ENCODE data around the gene ABCG1. TPM values are rescaled to one million over a fixed set of nuclear protein-coding genes. Genes with fewer than 3 reads are reported as not detected.

The ABCG1 gene
- total RNA-seq, 2 experiments from 2014 or later, result 22.2 to 24.6 TPM

DNA sequence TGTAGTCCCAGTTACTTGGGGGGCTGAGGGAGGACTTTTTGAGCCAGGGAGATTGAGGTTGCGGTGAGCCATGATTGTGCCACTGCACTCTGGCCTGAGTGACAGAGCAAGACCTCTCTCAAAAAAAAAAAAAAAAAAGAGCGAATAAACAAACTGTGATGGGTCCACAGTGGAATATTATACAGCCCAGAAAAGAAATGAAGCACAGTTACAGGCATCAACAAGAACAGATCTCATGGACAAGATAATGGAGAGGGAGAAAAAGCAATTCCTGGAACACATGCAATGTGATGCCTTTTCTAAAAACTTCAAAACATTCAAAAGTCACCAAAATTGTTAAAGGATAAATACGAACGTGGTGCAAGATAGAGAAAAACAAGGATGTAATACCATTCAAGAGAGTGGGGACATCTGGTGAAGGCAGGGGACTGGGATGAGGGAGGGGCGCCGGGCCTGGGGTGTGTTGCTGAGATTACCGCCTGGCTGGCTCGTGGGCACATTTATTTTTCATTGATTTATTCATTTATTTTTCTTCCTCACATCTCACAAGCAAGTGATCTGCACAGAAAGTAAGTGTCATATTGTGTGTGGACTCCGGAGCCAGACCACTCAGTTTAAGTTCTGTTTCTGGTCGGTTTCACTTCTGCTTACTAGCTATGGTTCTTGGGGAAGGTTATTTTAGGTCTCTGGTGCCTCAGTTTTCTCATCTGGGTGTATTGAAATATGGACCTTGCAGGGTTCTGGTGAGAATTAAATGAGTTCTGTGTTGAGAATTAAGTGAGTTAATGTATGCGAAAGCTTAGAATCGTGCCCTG is 30.1 kb downstream of the ABCG1 start:
- H3K36me3 Mint-ChIP-seq, result no peaks in the 10 kb centered on the region
- ChIA-PET CTCF (interaction anchor here (0.7 to 1.4 kb wide), 2 partner anchors 10 to 31 kb away, joined by 3 to 4 read pairs; no protein-coding TSS in a partner anchor), POLR2A (no interaction called here)
- peaks cover 4% of the 10 kb centered on the region for H3K4me1 Mint-ChIP-seq (ENCODE audit: low read depth)
- H3K27me3 Mint-ChIP-seq, result no peaks in the 10 kb centered on the region
- intact Hi-C loops (cut with micrococcal nuclease), result no loop called here
- DNase-seq, result no peak
- H3K27ac Mint-ChIP-seq, result no peak overlapping the region
- H3K4me3 Mint-ChIP-seq, result no peak overlapping the region
- no peaks in the 10 kb centered on the region for H3K9me3 Mint-ChIP-seq

DNA sequence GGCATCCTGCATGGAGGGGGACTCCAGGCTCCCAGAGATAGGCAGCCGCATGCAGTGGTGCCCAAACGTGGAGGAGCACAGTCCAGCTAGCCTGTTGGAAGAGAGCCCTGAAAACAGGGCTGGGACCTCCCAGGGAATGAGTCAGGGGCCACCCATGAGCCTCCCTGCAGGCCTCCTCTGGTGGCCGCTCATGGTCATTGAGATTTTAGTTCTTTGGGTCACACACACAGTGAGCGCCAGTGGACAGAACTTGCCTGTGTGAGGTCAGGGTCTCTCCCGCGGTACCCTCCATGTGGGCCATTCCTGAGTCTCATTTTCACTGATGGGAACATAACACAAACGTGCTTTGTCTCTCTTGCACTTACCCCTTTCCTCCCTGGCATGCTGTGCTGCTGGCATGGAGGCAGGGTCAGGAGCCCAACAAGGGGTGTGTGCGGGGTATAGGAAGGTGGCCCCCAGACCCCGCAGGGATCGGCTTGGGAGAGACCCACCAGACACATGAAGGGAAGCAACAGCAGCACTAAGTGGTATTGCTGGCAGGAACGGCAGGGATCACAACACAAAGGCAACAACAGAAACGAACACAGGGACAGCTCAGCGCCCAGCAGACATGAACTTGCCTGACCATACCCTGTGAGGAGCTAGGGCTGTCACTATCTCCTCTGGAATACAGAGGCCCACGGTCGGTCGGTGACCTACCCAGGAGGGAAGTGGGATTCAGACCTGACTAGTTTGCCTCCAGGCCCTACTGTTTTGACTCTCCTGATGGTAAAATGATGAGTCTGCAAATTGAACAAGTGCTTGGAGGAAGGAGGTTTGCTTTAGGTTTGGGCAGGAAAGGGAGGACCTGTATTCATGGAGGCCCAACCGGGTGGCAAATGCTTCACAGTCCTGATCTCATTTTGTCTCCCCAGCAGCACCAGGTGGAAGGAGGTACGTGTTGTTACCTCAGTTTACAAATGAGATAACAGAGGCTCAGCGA is 31.8 kb downstream of the ABCG1 start:
- H3K9me3 Mint-ChIP-seq, result no peaks in the 10 kb centered on the region
- H3K4me3 Mint-ChIP-seq, result no peak overlapping the region
- DNase-seq, result no peak
- ChIA-PET POLR2A (no interaction called here), CTCF (interaction anchor here (0.6 to 1.1 kb wide), 3 partner anchors 86 to 114 kb away, joined by 3 to 5 read pairs (median 3); no protein-coding TSS in a partner anchor)
- intact Hi-C loops (cut with micrococcal nuclease), result no loop called here
- no peak overlapping the region for H3K27ac Mint-ChIP-seq
- no peaks in the 10 kb centered on the region for H3K27me3 Mint-ChIP-seq
- H3K36me3 Mint-ChIP-seq, result no peaks in the 10 kb centered on the region
- peaks cover 4% of the 10 kb centered on the region for H3K4me1 Mint-ChIP-seq (ENCODE audit: low read depth)

DNA sequence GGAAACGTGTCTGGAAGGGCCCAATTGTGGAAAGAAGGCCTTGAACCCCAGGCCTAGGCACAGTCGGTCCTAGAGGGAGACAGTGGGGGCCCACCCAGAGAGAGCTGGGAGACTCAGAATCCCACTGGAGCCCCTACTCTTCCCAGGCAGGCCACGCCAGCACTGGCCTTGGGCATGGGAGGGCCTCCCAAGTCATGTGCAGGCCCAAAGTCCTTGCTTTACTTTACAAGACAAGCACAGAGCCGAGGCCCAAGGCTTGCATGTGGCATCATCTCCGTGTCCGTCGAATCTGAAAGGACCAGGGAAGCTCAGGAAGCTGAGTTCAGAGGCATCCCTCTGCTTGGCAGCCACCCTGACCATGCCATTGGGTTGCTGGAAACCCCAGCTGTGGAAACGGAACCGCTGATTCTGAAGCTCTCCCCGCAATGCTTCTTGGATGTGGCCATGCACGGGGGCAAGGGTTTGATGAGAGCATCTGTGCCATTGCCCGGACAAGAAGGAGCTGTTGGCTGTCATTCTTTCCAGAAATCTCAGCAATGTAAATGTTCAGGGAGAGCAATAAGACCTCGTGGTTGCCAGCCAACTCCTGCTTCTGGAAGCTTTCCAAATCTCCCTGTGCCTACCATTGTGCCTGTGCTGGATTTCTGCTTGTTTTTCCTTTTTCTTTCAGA is 32.8 kb downstream of the ABCG1 start:
- Mint-ChIP-seq H3K9me3 (no peaks in the 10 kb centered on the region), H3K27ac (no peak overlapping the region), H3K4me1 (ENCODE audit: low read depth) (peaks cover 4% of the 10 kb centered on the region), H3K27me3 (no peaks in the 10 kb centered on the region), H3K36me3 (no peaks in the 10 kb centered on the region), H3K4me3 (no peak overlapping the region)
- DNase-seq, result no peak
- POLR2A ChIA-PET, result no interaction called here
- CTCF ChIA-PET, result interaction anchor here (0.8 to 1.0 kb wide), 2 partner anchors 8 to 13 kb away, joined by 4 read pairs; no protein-coding TSS in a partner anchor
- intact Hi-C loops (cut with micrococcal nuclease), result no loop called here

DNA sequence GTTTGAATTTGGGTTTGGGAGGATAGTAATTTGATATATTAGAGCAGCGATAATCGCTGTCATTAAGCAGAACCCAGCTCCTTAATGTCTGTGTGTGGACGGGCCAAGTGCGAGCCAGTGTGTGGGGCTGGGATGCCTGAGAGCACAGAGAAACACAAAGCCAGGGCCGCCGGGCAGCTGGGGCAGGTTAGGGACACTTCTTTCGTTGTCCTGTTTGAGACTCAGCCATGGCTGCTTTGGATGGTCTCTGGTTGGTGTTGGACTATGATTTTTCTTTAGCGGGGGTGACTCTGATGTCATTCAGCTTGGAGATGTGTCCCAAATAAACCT is 33.4 kb downstream of the ABCG1 start:
- Mint-ChIP-seq H3K36me3 (no peaks in the 10 kb centered on the region), H3K4me3 (no peak overlapping the region), H3K9me3 (no peaks in the 10 kb centered on the region), H3K27ac (no peak overlapping the region), H3K4me1 (ENCODE audit: low read depth) (peaks cover 4% of the 10 kb centered on the region), H3K27me3 (no peaks in the 10 kb centered on the region)
- ChIA-PET POLR2A (no interaction called here), CTCF (interaction anchor here (0.8 to 1.0 kb wide), 2 partner anchors 8 to 14 kb away, joined by 4 read pairs; no protein-coding TSS in a partner anchor)
- DNase-seq, result no peak
- intact Hi-C loops (cut with micrococcal nuclease), result no loop called here

DNA sequence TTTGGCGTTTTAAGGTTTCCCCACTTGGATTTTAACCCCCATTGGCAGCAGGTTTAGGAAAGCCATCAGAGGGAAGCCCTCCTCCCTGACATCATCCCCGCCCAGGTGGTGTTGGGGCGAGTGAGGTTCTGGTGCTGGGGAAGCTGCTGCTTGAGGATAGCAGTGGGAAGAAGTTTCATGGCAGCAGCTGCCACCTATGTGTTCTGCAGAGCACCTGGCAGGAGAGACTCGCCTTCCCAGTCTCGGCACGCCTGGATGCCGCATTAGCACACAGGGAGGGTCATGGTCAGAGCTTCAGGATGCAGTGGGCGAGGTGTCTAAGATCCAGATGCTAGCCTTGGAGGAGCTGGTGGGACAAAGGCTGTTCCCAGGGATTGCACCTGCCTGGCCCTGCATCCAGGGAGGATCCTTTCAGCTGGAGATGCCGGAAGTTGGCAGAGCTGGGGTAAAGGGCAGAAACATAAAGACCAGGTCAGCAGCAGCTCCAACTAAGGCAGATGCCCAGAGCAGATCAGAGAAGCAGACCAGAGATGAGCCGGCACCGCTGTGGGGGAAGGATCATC is 33.9 kb downstream of the ABCG1 start:
- no peak overlapping the region for H3K4me3 Mint-ChIP-seq
- peaks cover 4% of the 10 kb centered on the region for H3K4me1 Mint-ChIP-seq (ENCODE audit: low read depth)
- no peaks in the 10 kb centered on the region for H3K27me3 Mint-ChIP-seq
- intact Hi-C loops (cut with micrococcal nuclease), result no loop called here
- H3K27ac Mint-ChIP-seq, result no peak overlapping the region
- H3K36me3 Mint-ChIP-seq, result no peaks in the 10 kb centered on the region
- ChIA-PET POLR2A (no interaction called here), CTCF (interaction anchor here (1.8 to 2.1 kb wide), 2 partner anchors 15 to 108 kb away, joined by 6 to 7 read pairs; no protein-coding TSS in a partner anchor)
- H3K9me3 Mint-ChIP-seq, result no peaks in the 10 kb centered on the region
- no peak for DNase-seq

DNA sequence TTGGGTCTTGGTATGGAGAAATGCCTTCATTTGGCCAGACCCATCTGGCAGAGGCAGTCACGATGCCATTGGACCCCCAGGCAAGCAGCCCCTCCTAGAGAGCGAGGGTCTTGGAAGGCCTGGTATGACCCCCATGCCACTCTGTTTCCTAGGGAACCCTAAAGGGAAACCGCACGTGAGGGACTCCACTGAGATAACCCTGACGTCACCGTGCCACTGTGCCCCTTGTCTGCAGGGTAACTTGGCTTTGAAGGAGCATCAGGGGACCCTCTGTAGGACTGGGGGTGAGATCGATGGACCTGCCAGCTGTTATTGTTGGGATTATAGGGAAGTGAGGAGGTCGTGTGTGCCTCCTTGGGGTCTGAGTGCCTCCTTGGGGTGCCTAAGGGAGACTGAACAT is 34.5 kb downstream of the ABCG1 start:
- no peak for DNase-seq
- POLR2A ChIA-PET, result no interaction called here
- no peaks in the 10 kb centered on the region for H3K9me3 Mint-ChIP-seq
- CTCF ChIA-PET, result interaction anchor here (1.5 to 2.1 kb wide), 3 partner anchors 15 to 109 kb away, joined by 5 to 7 read pairs (median 6); no protein-coding TSS in a partner anchor
- no peak overlapping the region for H3K27ac Mint-ChIP-seq
- intact Hi-C loops (cut with micrococcal nuclease), result no loop called here
- no peak overlapping the region for H3K4me3 Mint-ChIP-seq
- no peaks in the 10 kb centered on the region for H3K36me3 Mint-ChIP-seq
- no peaks in the 10 kb centered on the region for H3K27me3 Mint-ChIP-seq
- H3K4me1 Mint-ChIP-seq (ENCODE audit: low read depth), result peaks cover 6% of the 10 kb centered on the region

DNA sequence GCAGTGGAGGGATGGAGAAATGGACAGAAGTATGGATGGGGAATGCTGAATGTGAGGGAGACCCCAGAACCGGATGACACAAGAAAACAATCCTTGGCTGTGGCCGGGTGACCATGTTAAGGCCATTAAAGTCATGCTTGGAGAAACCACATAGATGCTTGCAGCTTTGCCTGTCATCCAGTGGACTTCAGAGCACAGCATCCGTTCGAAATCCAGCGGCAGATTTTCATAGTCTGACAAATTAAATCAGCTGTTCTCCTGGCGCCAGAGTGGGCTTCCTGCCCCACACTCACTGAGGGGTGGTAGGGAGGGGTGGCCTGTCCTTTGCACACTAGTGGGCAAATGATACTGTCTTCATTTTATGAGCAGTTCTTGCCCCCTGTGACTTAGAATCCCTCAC is 35.1 kb downstream of the ABCG1 start:
- H3K4me3 Mint-ChIP-seq, result no peak overlapping the region
- no peaks in the 10 kb centered on the region for H3K27me3 Mint-ChIP-seq
- ChIA-PET POLR2A (no interaction called here), CTCF (interaction anchor here (1.5 to 2.1 kb wide), 3 partner anchors 16 to 109 kb away, joined by 5 to 7 read pairs (median 6); no protein-coding TSS in a partner anchor)
- intact Hi-C loops (cut with micrococcal nuclease), result no loop called here
- H3K9me3 Mint-ChIP-seq, result no peaks in the 10 kb centered on the region
- H3K4me1 Mint-ChIP-seq (ENCODE audit: low read depth), result peaks cover 7% of the 10 kb centered on the region
- H3K27ac Mint-ChIP-seq, result no peak overlapping the region
- H3K36me3 Mint-ChIP-seq, result no peaks in the 10 kb centered on the region
- no peak for DNase-seq

DNA sequence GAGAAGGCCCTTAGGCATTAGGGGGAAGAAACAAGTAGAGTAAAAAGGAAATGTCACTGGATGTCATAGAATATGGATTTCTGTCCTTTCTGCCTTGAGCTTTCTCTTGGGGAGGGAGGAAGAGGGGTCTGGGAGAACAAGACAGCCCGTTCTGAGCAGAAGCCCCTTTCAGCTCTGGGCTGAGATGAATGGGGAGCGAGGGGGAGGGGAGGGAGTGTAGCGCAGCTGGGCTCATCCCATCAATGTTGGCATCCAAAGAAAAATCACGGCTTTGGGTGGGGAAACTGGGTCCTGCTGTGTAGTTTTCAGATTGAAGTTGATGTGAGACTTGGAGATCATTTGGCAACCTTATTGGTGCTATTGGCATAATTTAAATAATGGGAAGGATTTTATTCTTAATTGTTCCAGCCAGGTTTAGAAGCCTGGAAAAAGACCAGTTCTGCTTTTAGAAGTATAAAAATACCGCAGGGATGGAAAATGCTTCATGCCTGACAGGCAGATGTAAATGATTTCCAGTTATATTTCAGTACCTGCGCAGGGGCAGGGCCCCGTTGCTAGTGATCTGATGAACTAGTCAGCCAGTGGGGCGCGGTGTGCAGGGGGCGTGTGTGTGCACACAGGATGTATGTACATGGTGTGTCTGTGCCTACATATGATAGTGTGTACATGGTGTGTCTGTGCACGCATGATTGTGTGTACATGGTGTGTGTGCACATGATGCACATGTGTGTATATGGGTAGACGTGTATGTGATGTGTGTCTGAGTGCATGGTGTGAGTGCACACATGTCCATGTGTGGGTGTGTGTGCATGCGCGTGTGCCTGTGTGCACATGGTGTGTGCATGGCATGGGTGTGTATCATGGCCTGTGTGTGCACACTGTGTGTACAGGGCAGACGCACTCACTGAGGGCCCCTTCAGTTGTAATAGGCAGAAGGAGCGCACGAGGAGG is 36.0 kb downstream of the ABCG1 start:
- intact Hi-C loops (cut with micrococcal nuclease), result no loop called here
- no peaks in the 10 kb centered on the region for H3K9me3 Mint-ChIP-seq
- peaks cover 7% of the 10 kb centered on the region for H3K4me1 Mint-ChIP-seq (ENCODE audit: low read depth)
- H3K27ac Mint-ChIP-seq, result no peak overlapping the region
- H3K27me3 Mint-ChIP-seq, result no peaks in the 10 kb centered on the region
- POLR2A ChIA-PET, result no interaction called here
- CTCF ChIA-PET, result interaction anchor here (1.0 to 2.5 kb wide), 6 partner anchors 17 to 110 kb away, joined by 3 to 16 read pairs (median 6); no protein-coding TSS in a partner anchor
- no peaks in the 10 kb centered on the region for H3K36me3 Mint-ChIP-seq
- no peak for DNase-seq
- no peak overlapping the region for H3K4me3 Mint-ChIP-seq

DNA sequence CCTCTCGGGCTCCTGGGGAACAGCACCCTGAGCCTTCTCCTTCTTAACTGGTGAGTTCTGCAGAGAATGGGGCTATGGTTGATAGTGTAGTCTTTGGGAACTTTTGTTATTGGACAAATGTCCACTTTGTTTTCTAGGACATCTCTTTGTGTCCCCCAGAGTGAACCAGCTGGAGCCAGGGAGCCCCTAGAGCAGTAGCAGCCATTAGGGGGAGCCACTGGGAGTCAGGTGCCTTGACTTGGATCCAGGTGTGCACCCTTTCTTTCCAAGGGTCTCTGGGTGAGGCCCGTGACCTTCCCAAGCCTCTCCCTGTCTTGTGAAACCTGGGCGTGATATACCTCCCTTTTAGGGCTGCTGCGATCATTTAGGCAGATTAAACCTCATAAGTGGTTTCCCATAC is 36.9 kb downstream of the ABCG1 start:
- H3K36me3 Mint-ChIP-seq, result no peaks in the 10 kb centered on the region
- POLR2A ChIA-PET, result no interaction called here

DNA sequence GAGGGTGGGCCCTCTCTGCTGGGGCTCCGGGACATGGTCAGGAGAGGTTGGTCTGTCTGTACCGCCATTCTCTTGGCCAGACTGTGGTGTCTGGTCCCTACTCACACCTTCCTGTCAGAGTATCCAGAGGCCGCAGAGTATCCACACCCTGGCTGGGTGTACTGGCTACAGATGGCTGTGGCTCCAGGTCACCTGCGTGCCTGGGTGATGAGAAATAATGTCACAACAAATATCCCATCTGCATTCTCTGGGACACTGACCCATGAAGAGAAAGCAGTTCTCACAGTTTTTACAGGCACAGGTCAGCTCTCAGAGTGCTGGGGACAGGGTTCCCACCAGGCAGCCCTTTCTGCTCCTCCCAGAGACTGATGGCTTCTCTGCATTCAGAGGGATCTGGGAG is 37.4 kb downstream of the ABCG1 start:
- Mint-ChIP-seq H3K27me3 (no peaks in the 10 kb centered on the region), H3K9me3 (no peaks in the 10 kb centered on the region), H3K36me3 (no peaks in the 10 kb centered on the region), H3K4me1 (ENCODE audit: low read depth) (peaks cover 7% of the 10 kb centered on the region), H3K4me3 (no peak overlapping the region), H3K27ac (no peak overlapping the region)
- DNase-seq, result no peak
- intact Hi-C loops (cut with micrococcal nuclease), result no loop called here
- ChIA-PET CTCF (interaction anchor here (0.6 to 2.5 kb wide), 5 partner anchors 32 to 111 kb away, joined by 3 to 16 read pairs (median 4); no protein-coding TSS in a partner anchor), POLR2A (no interaction called here)

More for the DNA sequence above, 36.9 kb downstream of the ABCG1 start:
- CTCF ChIA-PET, result interaction anchor here (0.6 to 2.5 kb wide), 5 partner anchors 31 to 110 kb away, joined by 3 to 16 read pairs (median 4); no protein-coding TSS in a partner anchor
- Mint-ChIP-seq H3K4me3 (no peak overlapping the region), H3K27ac (no peak overlapping the region), H3K27me3 (no peaks in the 10 kb centered on the region), H3K9me3 (no peaks in the 10 kb centered on the region), H3K4me1 (ENCODE audit: low read depth) (peaks cover 7% of the 10 kb centered on the region)
- DNase-seq, result no peak
- intact Hi-C loops (cut with micrococcal nuclease), result no loop called here
